Activated CD4-positive, alpha-beta T cell treated with anti-CD3 and anti-CD28 coated beads, Interleukin-2, amount 10 ng/mL, durations not matched to agents 24 days and 14 days (primary cell): ENCODE measurements around the gene PRPF19. TPM values are rescaled to one million over a fixed set of nuclear protein-coding genes. Genes with fewer than 3 reads are reported as not detected.
A peak's percentile ranks its signal among the peaks of the same experiment; 100 is the strongest.

Experiments
- DNase-seq: peaks from one replicate; pipeline ENCODE4 v3.0.0; 2022
- H3K27ac Mint-ChIP-seq: one replicate; pipeline ENCODE4 v1.8.0; 2022; ENCODE audit warnings: mild to moderate bottlenecking, mixed read lengths
- H3K27me3 Mint-ChIP-seq: one replicate; pipeline ENCODE4 v1.8.0; 2022; ENCODE audit warnings: mixed read lengths
- H3K36me3 Mint-ChIP-seq: one replicate; pipeline ENCODE4 v1.8.0; 2022; ENCODE audit warnings: low read depth, mild to moderate bottlenecking, mixed read lengths
- H3K4me1 Mint-ChIP-seq: one replicate; pipeline ENCODE4 v1.8.0; 2021; ENCODE audit warnings: mixed read lengths
- H3K4me3 Mint-ChIP-seq: one replicate; pipeline ENCODE4 v1.8.0; 2022; ENCODE audit warnings: mild to moderate bottlenecking, moderate library complexity, mixed read lengths
- H3K9me3 Mint-ChIP-seq: one replicate; pipeline ENCODE4 v1.8.0; 2021; ENCODE audit warnings: mixed read lengths
- intact Hi-C: fragments of 100-400 bp; cut with micrococcal nuclease; formaldehyde crosslinking; loops from one replicate; pipeline ENCODE4 v1.15.1; 2023
- total RNA-seq: library from RNA; stranded (reverse); gene quantifications from 2 replicates; pipeline ENCODE4 v1.2.3, GENCODE V29; 2022

Gene PRPF19
- total RNA-seq, 1 donor from 2014 or later: 219 TPM

- H3K4me3 Mint-ChIP-seq: peak within 1 kb of the TSS; percentile 74
- peak within 1 kb of the TSS; percentile 38 for H3K27ac Mint-ChIP-seq
- H3K36me3 Mint-ChIP-seq: peaks cover 32% of the 10 kb centered on the region
- H3K4me1 Mint-ChIP-seq: peaks cover 16% of the 10 kb centered on the region
- peak; percentile 73 for DNase-seq
- no peaks in the 10 kb centered on the region for H3K9me3 Mint-ChIP-seq
- peaks cover 28% of the 10 kb centered on the region for H3K27me3 Mint-ChIP-seq
- intact Hi-C loops: no loop called here
Observed at GRCh38 chr11:60924110-60924905, 17.9 kb upstream of the PRPF19 start, which contains the start of gene TMEM132A. Gene TMEM132A (plus strand): TSS chr11:60924460. CDS start chr11:60924634, 174 bp downstream.

GRCh38 chr11:60923800-60924109 lies 17.4 kb upstream of the PRPF19 start:
- Mint-ChIP-seq H3K27me3 (peaks cover 27% of the 10 kb centered on the region), H3K4me3 (peak overlapping the region; percentile 74), H3K36me3 (peaks cover 32% of the 10 kb centered on the region), H3K4me1 (peaks cover 17% of the 10 kb centered on the region), H3K27ac (no peak overlapping the region), H3K9me3 (no peaks in the 10 kb centered on the region)
- no peak for DNase-seq
- intact Hi-C loops: no loop called here

GRCh38 chr11:60923326-60923725 lies 16.9 kb upstream of the PRPF19 start:
- Mint-ChIP-seq H3K4me1 (peaks cover 20% of the 10 kb centered on the region), H3K27me3 (peaks cover 27% of the 10 kb centered on the region), H3K27ac (no peak overlapping the region), H3K36me3 (peaks cover 32% of the 10 kb centered on the region), H3K9me3 (no peaks in the 10 kb centered on the region), H3K4me3 (no peak overlapping the region)
- DNase-seq: no peak
- intact Hi-C loops: no loop called here

DNA sequence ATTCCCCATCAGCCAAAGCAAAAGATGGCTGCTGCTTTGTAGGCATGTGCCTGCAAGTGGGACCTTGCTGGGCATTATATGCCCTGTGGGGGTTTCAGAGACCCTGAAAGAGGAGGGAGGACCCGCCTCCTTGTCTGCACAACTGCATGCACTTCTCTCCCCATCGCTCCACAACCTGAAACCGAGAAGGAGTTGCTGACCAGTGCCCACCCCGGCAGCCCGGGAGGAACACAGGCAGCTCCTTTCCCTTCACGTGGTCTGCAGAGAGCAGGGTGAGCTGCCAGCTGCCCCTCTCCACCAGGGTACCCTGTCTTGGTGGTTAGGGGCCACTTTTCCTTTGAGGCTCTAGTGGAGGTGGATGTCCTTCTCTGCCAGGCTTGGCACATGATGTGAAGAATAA lies 16.5 kb upstream of the PRPF19 start:
- Mint-ChIP-seq H3K4me1 (peaks cover 20% of the 10 kb centered on the region), H3K27me3 (peaks cover 27% of the 10 kb centered on the region), H3K27ac (no peak overlapping the region), H3K4me3 (no peak overlapping the region), H3K9me3 (no peaks in the 10 kb centered on the region), H3K36me3 (peaks cover 32% of the 10 kb centered on the region)
- DNase-seq: no peak
- intact Hi-C loops: no loop called here

GRCh38 chr11:60921777-60922335 lies 15.5 kb upstream of the PRPF19 start:
- H3K9me3 Mint-ChIP-seq: no peaks in the 10 kb centered on the region
- peaks cover 21% of the 10 kb centered on the region for H3K27me3 Mint-ChIP-seq
- intact Hi-C loops: no loop called here
- no peak overlapping the region for H3K27ac Mint-ChIP-seq
- peaks cover 37% of the 10 kb centered on the region for H3K36me3 Mint-ChIP-seq
- no peak overlapping the region for H3K4me3 Mint-ChIP-seq
- H3K4me1 Mint-ChIP-seq: peaks cover 26% of the 10 kb centered on the region
- no peak for DNase-seq

- Mint-ChIP-seq H3K27ac (no peak overlapping the region), H3K36me3 (peaks cover 37% of the 10 kb centered on the region), H3K9me3 (no peaks in the 10 kb centered on the region), H3K4me1 (peaks cover 30% of the 10 kb centered on the region), H3K4me3 (no peak overlapping the region), H3K27me3 (peaks cover 15% of the 10 kb centered on the region)
- DNase-seq: no peak
- intact Hi-C loops: no loop called here
Observed at GRCh38 chr11:60921259-60921658, 14.9 kb upstream of the PRPF19 start.

- Mint-ChIP-seq H3K9me3 (no peaks in the 10 kb centered on the region), H3K4me3 (no peak overlapping the region), H3K27ac (no peak overlapping the region), H3K36me3 (peaks cover 44% of the 10 kb centered on the region), H3K4me1 (peaks cover 31% of the 10 kb centered on the region), H3K27me3 (peaks cover 2% of the 10 kb centered on the region)
- DNase-seq: no peak
- intact Hi-C loops: loop anchor here (5.0 to 10.0 kb wide), 2 partner anchors 105 to 192 kb away; no protein-coding TSS in a partner anchor
Observed at GRCh38 chr11:60919956-60920355, 13.6 kb upstream of the PRPF19 start.

DNA sequence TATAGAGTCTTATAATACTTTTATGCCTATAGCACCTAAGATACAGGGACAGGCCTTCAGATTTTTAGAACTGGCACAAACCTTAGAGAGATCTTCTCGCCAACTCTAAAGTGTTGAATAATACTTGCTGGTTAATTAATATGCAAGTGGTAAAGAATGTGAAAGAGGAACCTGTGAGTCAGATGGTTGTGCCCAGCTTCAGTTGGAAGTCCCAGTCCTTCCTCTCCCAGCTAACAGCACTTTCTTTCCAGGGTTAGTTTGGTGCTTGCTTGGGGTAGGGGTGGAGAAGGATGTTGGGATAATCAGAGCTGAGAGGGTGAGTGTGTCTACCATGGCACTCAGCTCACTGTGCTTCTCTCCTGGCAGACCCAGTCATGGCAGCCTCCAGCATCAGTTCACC lies 12.9 kb upstream of the PRPF19 start:
- H3K36me3 Mint-ChIP-seq: peaks cover 44% of the 10 kb centered on the region
- H3K27me3 Mint-ChIP-seq: peaks cover 2% of the 10 kb centered on the region
- H3K27ac Mint-ChIP-seq: no peak overlapping the region
- no peak for DNase-seq
- intact Hi-C loops: loop anchor here (5.0 to 10.0 kb wide), 2 partner anchors 105 to 193 kb away; no protein-coding TSS in a partner anchor
- no peak overlapping the region for H3K4me3 Mint-ChIP-seq
- no peaks in the 10 kb centered on the region for H3K9me3 Mint-ChIP-seq
- H3K4me1 Mint-ChIP-seq: peaks cover 33% of the 10 kb centered on the region

DNA sequence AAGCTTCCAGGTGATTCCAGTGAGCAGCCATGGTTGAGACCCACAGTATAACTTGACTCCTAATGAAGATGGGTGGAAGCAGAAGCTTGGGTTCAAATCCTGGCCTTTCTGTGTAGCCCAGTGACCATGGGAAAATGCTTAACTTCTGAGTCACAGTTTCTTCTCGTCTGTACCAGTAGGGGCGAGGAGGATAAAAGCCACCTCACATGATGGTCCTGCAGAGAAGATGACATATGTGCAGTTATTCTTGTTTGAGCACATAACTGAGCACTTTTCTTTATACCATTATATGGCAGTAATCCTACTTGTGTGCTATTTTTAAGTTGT lies 12.5 kb upstream of the PRPF19 start:
- no peak overlapping the region for H3K4me3 Mint-ChIP-seq
- H3K9me3 Mint-ChIP-seq: no peaks in the 10 kb centered on the region
- H3K27me3 Mint-ChIP-seq: peaks cover under 1% of the 10 kb centered on the region
- intact Hi-C loops: loop anchor here (5.0 to 10.0 kb wide), 2 partner anchors 106 to 193 kb away; no protein-coding TSS in a partner anchor
- peaks cover 32% of the 10 kb centered on the region for H3K4me1 Mint-ChIP-seq
- no peak for DNase-seq
- no peak overlapping the region for H3K27ac Mint-ChIP-seq
- peaks cover 43% of the 10 kb centered on the region for H3K36me3 Mint-ChIP-seq

DNA sequence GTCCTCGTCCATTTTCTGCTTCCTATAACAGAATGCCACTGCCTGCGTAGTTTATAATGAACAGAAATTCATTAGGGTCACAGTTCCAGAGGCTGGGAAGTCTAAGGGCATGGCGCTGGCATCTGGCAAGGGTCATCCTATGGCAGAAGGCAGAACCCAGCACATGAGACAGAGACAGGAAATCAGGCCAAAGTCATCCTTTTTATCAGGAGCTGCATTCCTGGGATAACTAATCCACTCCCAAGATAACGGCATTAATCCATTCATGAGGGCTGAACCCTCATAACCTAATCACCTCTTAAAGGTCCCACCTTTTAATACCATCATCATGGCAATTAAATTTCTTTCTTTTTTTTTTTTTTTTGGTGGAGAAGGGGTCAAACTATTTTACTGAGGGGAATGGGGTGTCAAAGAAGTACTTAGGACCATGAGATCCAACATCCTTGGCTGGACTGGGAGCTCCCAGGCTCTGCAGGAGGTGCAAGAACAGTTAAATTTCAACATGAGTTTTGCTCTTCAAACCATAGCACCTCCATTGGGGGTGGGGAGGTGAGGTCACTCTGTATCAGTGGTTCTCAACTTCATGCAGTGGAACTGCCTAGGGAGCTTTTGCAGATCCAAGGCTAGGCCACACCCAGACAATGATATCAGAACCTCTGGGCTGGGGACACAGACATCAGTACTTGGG lies 12.0 kb upstream of the PRPF19 start:
- Mint-ChIP-seq H3K27me3 (no peaks in the 10 kb centered on the region), H3K4me1 (peaks cover 36% of the 10 kb centered on the region), H3K27ac (no peak overlapping the region), H3K4me3 (no peak overlapping the region), H3K9me3 (no peaks in the 10 kb centered on the region), H3K36me3 (peaks cover 42% of the 10 kb centered on the region)
- intact Hi-C loops: loop anchor here (5.0 to 10.0 kb wide), 2 partner anchors 106 to 194 kb away; no protein-coding TSS in a partner anchor
- no peak for DNase-seq

GRCh38 chr11:60917267-60917666 lies 10.9 kb upstream of the PRPF19 start:
- no peak for DNase-seq
- H3K4me3 Mint-ChIP-seq: peak overlapping the region; percentile 39

GRCh38 chr11:60916669-60917206 lies 10.4 kb upstream of the PRPF19 start:
- Mint-ChIP-seq H3K4me1 (peaks cover 46% of the 10 kb centered on the region), H3K4me3 (peak overlapping the region; percentile 39), H3K27me3 (no peaks in the 10 kb centered on the region), H3K36me3 (peaks cover 32% of the 10 kb centered on the region), H3K27ac (no peak overlapping the region), H3K9me3 (no peaks in the 10 kb centered on the region)
- no peak for DNase-seq
- intact Hi-C loops: loop anchor here (5.0 to 10.0 kb wide), 2 partner anchors 108 to 196 kb away; no protein-coding TSS in a partner anchor

More at GRCh38 chr11:60917267-60917666, 10.9 kb upstream of the PRPF19 start:
- no peaks in the 10 kb centered on the region for H3K9me3 Mint-ChIP-seq
- H3K36me3 Mint-ChIP-seq: peaks cover 36% of the 10 kb centered on the region
- H3K4me1 Mint-ChIP-seq: peaks cover 41% of the 10 kb centered on the region
- no peaks in the 10 kb centered on the region for H3K27me3 Mint-ChIP-seq
- no peak overlapping the region for H3K27ac Mint-ChIP-seq
- intact Hi-C loops: loop anchor here (5.0 to 10.0 kb wide), 2 partner anchors 108 to 195 kb away; no protein-coding TSS in a partner anchor

DNA sequence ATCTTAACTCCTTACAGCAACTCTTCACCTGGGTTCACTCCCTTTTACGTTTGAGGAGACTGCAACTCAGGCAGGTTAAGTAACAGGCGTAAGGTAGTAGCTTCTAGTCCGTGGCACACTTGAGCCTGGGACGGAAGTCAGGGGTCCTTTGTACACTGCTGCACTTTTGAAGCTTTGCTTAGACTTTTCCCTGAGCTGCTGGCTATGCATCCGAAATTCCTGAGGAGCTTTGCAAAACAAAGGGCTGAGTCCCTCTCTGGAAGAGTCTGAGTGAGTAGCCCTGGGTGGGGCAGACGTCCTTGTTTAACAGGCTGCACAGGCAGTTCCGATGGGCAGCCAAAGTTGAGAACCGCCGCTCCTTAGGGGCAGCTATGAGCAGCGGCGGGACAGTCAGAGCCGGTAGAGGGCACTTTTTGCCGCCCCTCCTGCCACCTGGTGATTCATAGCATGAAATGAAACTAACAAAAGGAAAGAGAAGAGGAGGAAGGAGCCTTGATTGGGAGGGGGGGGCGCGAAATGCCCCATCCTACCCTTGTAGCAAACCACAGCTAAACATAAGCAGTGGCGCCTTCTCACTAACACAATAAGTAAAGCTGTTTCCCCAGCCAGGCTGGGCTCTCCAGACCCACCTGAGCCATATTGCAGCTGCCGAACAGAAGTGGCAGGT lies 9.0 kb upstream of the PRPF19 start:
- Mint-ChIP-seq H3K4me1 (peaks cover 47% of the 10 kb centered on the region), H3K27ac (peak overlapping the region; percentile 87), H3K9me3 (no peaks in the 10 kb centered on the region), H3K4me3 (peak overlapping the region; percentile 93), H3K36me3 (peaks cover 18% of the 10 kb centered on the region), H3K27me3 (no peaks in the 10 kb centered on the region)
- intact Hi-C loops: loop anchor here (1.0 to 10.0 kb wide), 8 partner anchors 9 to 197 kb away; partner anchors contain the start of genes PRPF19 and SLC15A3
- peak; percentile 92 for DNase-seq
